ENCODE results near the gene ICA1. TPM values are rescaled to one million over a fixed set of nuclear protein-coding genes. Genes with fewer than 3 reads are reported as not detected.

ICA1 gene
- total and polyA plus RNA-seq, 2 of the 13 experiments (the other 11 are each of a cell fraction or from before 2014, with no cell fraction given) = 0.29 TPM; not detected in 1

GRCh38 chr7:8078418-8078817 is 183.5 kb downstream of the ICA1 start:
- TF ChIP-seq ZNF451 (CRISPR knock-in tag; IDR thresholded peaks at IDR 0.05) = no peak
- no peak for TF ChIP-seq FOXK1 (CRISPR knock-in tag; IDR thresholded peaks at IDR 0.05; ENCODE audit: borderline replicate concordance, low read depth)
- no peak for TF ChIP-seq ZNF414 (CRISPR knock-in tag; IDR thresholded peaks at IDR 0.05)
- TF ChIP-seq MAFF (IDR thresholded peaks at IDR 0.05; ENCODE audit: low read depth, low read length) = 0 out of 2 replicates have a peak, but pooled peaks have one; percentile 18
- no peak for TF ChIP-seq KAT2B (IDR thresholded peaks at IDR 0.05; ENCODE audit: borderline replicate concordance, low read depth, low read length)
- peak in 1 of 2 experiments; percentile 67; a peak in 2 of 4 replicates for TF ChIP-seq MAFK (conservative IDR thresholded peaks at IDR 0.05 in 1 of 2, IDR thresholded peaks at IDR 0.05 in 1 of 2; ENCODE audit: low read length in 2 of 2)
- CTCF ChIA-PET (ENCODE audit: low intra/inter-chr PET ratio, low total read pairs) = no interaction called here
- FAIRE-seq (no peak), ATAC-seq (no peak), DNase-seq (ENCODE audit: low spot score) (no peak)
- no peak overlapping the region for H3K4me2 ChIP-seq (ENCODE audit: low read depth, low read length)
- no peak overlapping the region for H3K9ac ChIP-seq (ENCODE audit: insufficient read depth, low read depth, low read length)
- no peaks in the 10 kb centered on the region for H3K4me1 ChIP-seq (ENCODE audit: insufficient read depth, low read length)
- H3K4me3 ChIP-seq (replicated peaks in 1 of 3; ENCODE audit: insufficient read depth in 1 of 3, low read depth in 2 of 3, low read length in 3 of 3) = no peak overlapping the region
- in situ Hi-C loops (cut with HindIII; ENCODE audit: extremely low pct_ligation_motif_present, low pct_unique_long_range_greater_than_20kb) (no loop called here), intact Hi-C loops (cut with micrococcal nuclease; ENCODE audit: unreplicated experiment) (no loop called here)
- POLR2A ChIA-PET = no interaction called here
- no peak overlapping the region for H3K27ac ChIP-seq (ENCODE audit: extremely low read length, insufficient read depth, low read length)
- BruUV-seq (replicated peaks) = no TSS peak
- no peaks in the 10 kb centered on the region for H3K27me3 ChIP-seq (ENCODE audit: control insufficient read depth in 1 of 2, insufficient read depth in 2 of 2, low read length in 2 of 2)
- no peaks in the 10 kb centered on the region for H3K9me3 ChIP-seq (ENCODE audit: low read length)
- H2AFZ ChIP-seq (ENCODE audit: low read length) = no peak overlapping the region
- no peaks in the 10 kb centered on the region for H3K36me3 ChIP-seq (replicated peaks in 1 of 2; ENCODE audit: control insufficient read depth in 1 of 2, insufficient read depth in 2 of 2, low read length in 2 of 2)
- no peaks in the 10 kb centered on the region for H3K79me2 ChIP-seq (ENCODE audit: insufficient read depth, low read length)
- no peaks in the 10 kb centered on the region for H4K20me1 ChIP-seq (ENCODE audit: insufficient read depth, low read length)

- Histone ChIP-seq H4K20me1 (ENCODE audit: insufficient read depth, low read length) (no peaks in the 10 kb centered on the region), H3K27me3 (ENCODE audit: control insufficient read depth in 1 of 2, insufficient read depth in 2 of 2, low read length in 2 of 2) (no peaks in the 10 kb centered on the region), H3K9ac (ENCODE audit: insufficient read depth, low read depth, low read length) (no peak overlapping the region), H3K4me1 (ENCODE audit: insufficient read depth, low read length) (no peaks in the 10 kb centered on the region), H2AFZ (ENCODE audit: low read length) (no peak overlapping the region), H3K9me3 (ENCODE audit: low read length) (no peaks in the 10 kb centered on the region), H3K4me3 (replicated peaks in 1 of 3; ENCODE audit: insufficient read depth in 1 of 3, low read depth in 2 of 3, low read length in 3 of 3) (no peak overlapping the region), H3K36me3 (replicated peaks in 1 of 2; ENCODE audit: control insufficient read depth in 1 of 2, insufficient read depth in 2 of 2, low read length in 2 of 2) (no peaks in the 10 kb centered on the region), H3K4me2 (ENCODE audit: low read depth, low read length) (no peak overlapping the region), H3K79me2 (ENCODE audit: insufficient read depth, low read length) (no peaks in the 10 kb centered on the region), H3K27ac (ENCODE audit: extremely low read length, insufficient read depth, low read length) (no peak overlapping the region)
- ATAC-seq = no peak
- no peak for DNase-seq (ENCODE audit: low spot score)
- 91% methylated on average over 9 of the region's 9 CpGs for WGBS (ENCODE audit: low lambda C conversion rate)
- intact Hi-C loops (cut with micrococcal nuclease; ENCODE audit: unreplicated experiment) = no loop called here
- FAIRE-seq = no peak
- ChIA-PET POLR2A (no interaction called here), CTCF (ENCODE audit: low intra/inter-chr PET ratio, low total read pairs) (no interaction called here)
- no TSS peak for BruUV-seq (replicated peaks)
- in situ Hi-C loops (cut with HindIII; ENCODE audit: extremely low pct_ligation_motif_present, low pct_unique_long_range_greater_than_20kb) = no loop called here
- TF ChIP-seq BCL3 (CRISPR knock-in tag; IDR thresholded peaks at IDR 0.05) (no peak), MED1 (CRISPR knock-in tag; IDR thresholded peaks at IDR 0.05) (no peak), MXD3 (CRISPR knock-in tag; IDR thresholded peaks at IDR 0.05) (no peak), FOXO4 (CRISPR knock-in tag; conservative IDR thresholded peaks at IDR 0.05) (no peak), LBX2 (CRISPR knock-in tag; IDR thresholded peaks at IDR 0.05; ENCODE audit: borderline replicate concordance) (no peak), ZNF34 (CRISPR knock-in tag; IDR thresholded peaks at IDR 0.05; ENCODE audit: borderline replicate concordance) (no peak), NCOA1 (CRISPR knock-in tag; IDR thresholded peaks at IDR 0.05) (no peak)
Measured at GRCh38 chr7:8070451-8071180, 191.4 kb downstream of the ICA1 start.
